ENCODE measurements around the gene ANTXR2. TPM values are rescaled to one million over a fixed set of nuclear protein-coding genes. Genes with fewer than 3 reads are reported as not detected.

ANTXR2 gene
- total RNA-seq, 2 donors from 2014 or later, result 13.6 to 16.4 TPM

DNA sequence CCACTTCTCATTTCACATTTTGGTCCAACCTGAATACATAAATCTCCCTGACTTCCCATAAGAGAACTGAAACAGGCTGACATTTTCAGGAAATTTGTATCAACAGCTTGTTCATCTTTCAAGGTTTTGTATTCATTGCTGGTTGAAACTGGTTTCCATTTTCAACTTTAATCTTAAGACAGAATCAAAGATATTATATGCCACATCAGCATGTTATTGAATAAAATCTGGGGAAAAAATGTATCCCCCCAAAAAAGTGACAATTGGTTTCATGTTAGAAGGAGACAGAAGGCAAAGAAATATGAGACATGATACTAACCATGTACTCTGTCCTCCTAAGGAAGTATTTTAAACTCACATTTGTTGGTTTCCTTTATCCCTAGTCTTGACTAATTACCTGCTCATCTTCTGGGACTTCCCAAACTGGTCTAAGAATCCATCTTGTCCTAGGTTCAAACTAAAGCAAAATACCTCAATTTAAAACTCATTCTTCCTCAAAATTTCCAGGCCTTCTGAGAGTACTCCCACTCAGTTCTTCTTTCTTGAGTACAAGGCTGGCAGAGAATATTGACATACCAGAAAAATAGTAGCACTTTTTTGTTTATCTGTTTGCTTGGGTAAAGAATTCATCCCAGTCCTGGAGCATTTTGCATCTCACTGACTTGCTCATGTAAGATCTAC is 3.1 kb upstream of the ANTXR2 start:
- H3K27me3 Mint-ChIP-seq (ENCODE audit: insufficient read depth), result peaks cover 30% of the 10 kb centered on the region
- H3K9me3 ChIP-seq (ENCODE audit: control insufficient read depth, low read length), result no peaks in the 10 kb centered on the region
- H3K9me3 Mint-ChIP-seq, result peaks cover 3% of the 10 kb centered on the region
- no peak overlapping the region for H3K27ac ChIP-seq (ENCODE audit: low read depth, low read length)
- H3K27me3 ChIP-seq (ENCODE audit: control insufficient read depth, insufficient read depth, low read length, poor library complexity, severe bottlenecking), result peaks cover 11% of the 10 kb centered on the region
- H3K36me3 Mint-ChIP-seq (ENCODE audit: low read depth), result no peaks in the 10 kb centered on the region
- H3K27ac Mint-ChIP-seq, result no peak overlapping the region
- H3K36me3 ChIP-seq (ENCODE audit: control insufficient read depth, insufficient read depth, low read length), result no peaks in the 10 kb centered on the region
- TF ChIP-seq, protein P1, sequence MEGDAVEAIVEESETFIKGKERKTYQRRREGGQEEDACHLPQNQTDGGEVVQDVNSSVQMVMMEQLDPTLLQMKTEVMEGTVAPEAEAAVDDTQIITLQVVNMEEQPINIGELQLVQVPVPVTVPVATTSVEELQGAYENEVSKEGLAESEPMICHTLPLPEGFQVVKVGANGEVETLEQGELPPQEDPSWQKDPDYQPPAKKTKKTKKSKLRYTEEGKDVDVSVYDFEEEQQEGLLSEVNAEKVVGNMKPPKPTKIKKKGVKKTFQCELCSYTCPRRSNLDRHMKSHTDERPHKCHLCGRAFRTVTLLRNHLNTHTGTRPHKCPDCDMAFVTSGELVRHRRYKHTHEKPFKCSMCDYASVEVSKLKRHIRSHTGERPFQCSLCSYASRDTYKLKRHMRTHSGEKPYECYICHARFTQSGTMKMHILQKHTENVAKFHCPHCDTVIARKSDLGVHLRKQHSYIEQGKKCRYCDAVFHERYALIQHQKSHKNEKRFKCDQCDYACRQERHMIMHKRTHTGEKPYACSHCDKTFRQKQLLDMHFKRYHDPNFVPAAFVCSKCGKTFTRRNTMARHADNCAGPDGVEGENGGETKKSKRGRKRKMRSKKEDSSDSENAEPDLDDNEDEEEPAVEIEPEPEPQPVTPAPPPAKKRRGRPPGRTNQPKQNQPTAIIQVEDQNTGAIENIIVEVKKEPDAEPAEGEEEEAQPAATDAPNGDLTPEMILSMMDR (conservative IDR thresholded peaks at IDR 0.05), result no peak
- no peak for DNase-seq
- H3K4me1 ChIP-seq (ENCODE audit: control insufficient read depth, insufficient read depth, low read length), result peaks cover 4% of the 10 kb centered on the region
- H3K4me3 Mint-ChIP-seq, result no peak overlapping the region
- no peak overlapping the region for H3K9ac ChIP-seq (ENCODE audit: extremely low read depth, low read length, poor library complexity, severe bottlenecking)
- no peak overlapping the region for H3K4me3 ChIP-seq (ENCODE audit: low read length)
- peaks cover 6% of the 10 kb centered on the region for H3K4me1 Mint-ChIP-seq

DNA sequence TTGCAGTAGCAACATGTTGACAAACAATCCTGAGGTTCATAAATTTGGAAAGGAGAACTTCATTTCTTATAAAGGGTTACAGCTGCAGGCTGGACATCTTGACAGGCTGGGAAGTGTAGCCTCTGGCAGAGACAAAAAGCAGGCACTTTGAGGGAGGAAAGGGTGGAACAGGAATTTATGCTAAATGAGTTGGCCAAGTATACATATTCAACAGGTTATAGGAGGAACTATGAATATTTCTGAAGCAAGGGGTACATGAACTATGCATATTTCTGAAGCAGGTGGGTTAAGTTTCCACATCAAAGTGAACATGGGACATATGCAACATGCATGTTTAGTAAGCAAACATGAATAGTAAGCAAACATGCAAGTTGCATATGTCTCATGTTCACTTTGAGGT is 1.6 kb upstream of the ANTXR2 start:
- Mint-ChIP-seq H3K36me3 (ENCODE audit: low read depth) (no peaks in the 10 kb centered on the region), H3K4me1 (peaks cover 9% of the 10 kb centered on the region), H3K27ac (no peak overlapping the region), H3K27me3 (ENCODE audit: insufficient read depth) (peaks cover 35% of the 10 kb centered on the region), H3K9me3 (peaks cover 3% of the 10 kb centered on the region), H3K4me3 (no peak overlapping the region)
- H3K27ac ChIP-seq (ENCODE audit: low read depth, low read length), result no peak overlapping the region
- H3K27me3 ChIP-seq (ENCODE audit: control insufficient read depth, insufficient read depth, low read length, poor library complexity, severe bottlenecking), result peaks cover 16% of the 10 kb centered on the region
- H3K4me1 ChIP-seq (ENCODE audit: control insufficient read depth, insufficient read depth, low read length), result peaks cover 4% of the 10 kb centered on the region
- TF ChIP-seq, protein P1 (conservative IDR thresholded peaks at IDR 0.05), result no peak
- H3K4me3 ChIP-seq (ENCODE audit: low read length), result no peak overlapping the region
- H3K36me3 ChIP-seq (ENCODE audit: control insufficient read depth, insufficient read depth, low read length), result no peaks in the 10 kb centered on the region
- no peaks in the 10 kb centered on the region for H3K9me3 ChIP-seq (ENCODE audit: control insufficient read depth, low read length)
- no peak overlapping the region for H3K9ac ChIP-seq (ENCODE audit: extremely low read depth, low read length, poor library complexity, severe bottlenecking)
- DNase-seq, result no peak

DNA sequence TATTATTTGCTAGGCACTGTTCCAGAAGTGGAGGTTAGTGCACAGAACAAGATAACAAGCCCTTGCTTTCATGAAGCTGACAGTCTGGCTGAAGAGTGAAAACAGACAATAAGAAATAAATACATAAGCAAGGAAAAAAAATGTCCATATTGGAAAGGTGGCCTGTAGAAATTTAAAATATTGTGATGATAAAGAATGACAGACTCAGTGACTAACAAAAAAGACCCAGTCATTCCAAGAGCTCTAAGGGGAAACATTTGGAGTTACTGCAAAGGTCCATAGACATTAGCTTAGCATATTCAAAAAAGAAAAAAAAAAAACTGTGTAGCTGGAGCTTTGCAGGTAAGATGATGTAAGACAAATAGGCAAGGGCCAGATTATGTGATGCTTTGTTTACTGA is 1.0 kb upstream of the ANTXR2 start:
- no peak overlapping the region for H3K27ac ChIP-seq (ENCODE audit: low read depth, low read length)
- TF ChIP-seq, protein P1 (conservative IDR thresholded peaks at IDR 0.05), result no peak

More for the DNA sequence above, 1.0 kb upstream of the ANTXR2 start:
- Histone ChIP-seq H3K36me3 (ENCODE audit: control insufficient read depth, insufficient read depth, low read length) (no peaks in the 10 kb centered on the region), H3K4me1 (ENCODE audit: control insufficient read depth, insufficient read depth, low read length) (peaks cover 4% of the 10 kb centered on the region), H3K4me3 (ENCODE audit: low read length) (no peak overlapping the region), H3K27me3 (ENCODE audit: control insufficient read depth, insufficient read depth, low read length, poor library complexity, severe bottlenecking) (peaks cover 16% of the 10 kb centered on the region), H3K9me3 (ENCODE audit: control insufficient read depth, low read length) (no peaks in the 10 kb centered on the region), H3K9ac (ENCODE audit: extremely low read depth, low read length, poor library complexity, severe bottlenecking) (no peak overlapping the region)
- peaks cover 32% of the 10 kb centered on the region for H3K27me3 Mint-ChIP-seq (ENCODE audit: insufficient read depth)
- H3K36me3 Mint-ChIP-seq (ENCODE audit: low read depth), result no peaks in the 10 kb centered on the region
- H3K4me1 Mint-ChIP-seq, result peaks cover 9% of the 10 kb centered on the region
- DNase-seq, result no peak
- no peak overlapping the region for H3K4me3 Mint-ChIP-seq
- H3K27ac Mint-ChIP-seq, result no peak overlapping the region
- peaks cover 3% of the 10 kb centered on the region for H3K9me3 Mint-ChIP-seq

Data from endodermal cell (in vitro differentiated cells).